GM19397 (cell line): Measurements from ENCODE around the gene SMYD3.

Source experiments
- ATAC-seq: cut with Tn5 transposase; IDR thresholded peaks from one replicate; pipeline ENCODE4 v1.9.1; 2021; ENCODE audit warnings: mild to moderate bottlenecking, moderate library complexity; ENCODE audit not compliant: unreplicated experiment

The SMYD3 gene

DNA sequence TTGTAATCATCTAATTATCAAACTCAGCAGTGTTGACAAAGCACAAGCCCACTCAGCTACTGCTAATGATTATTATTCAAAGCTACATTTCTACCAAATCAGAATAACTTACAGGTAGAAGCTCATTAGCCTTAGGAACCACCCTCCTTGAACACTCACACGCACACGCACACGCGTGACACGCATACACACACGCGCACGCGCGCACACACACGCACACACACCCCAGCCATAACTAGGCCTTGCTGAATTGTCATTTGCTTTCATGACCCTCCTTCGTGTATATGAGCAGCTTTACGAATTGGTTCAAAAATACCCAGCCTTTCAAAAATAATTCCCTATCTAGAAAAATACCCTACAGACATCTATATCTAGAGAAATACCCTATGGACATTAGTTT is 195.6 kb downstream of the SMYD3 start:
- ATAC-seq = no peak

DNA sequence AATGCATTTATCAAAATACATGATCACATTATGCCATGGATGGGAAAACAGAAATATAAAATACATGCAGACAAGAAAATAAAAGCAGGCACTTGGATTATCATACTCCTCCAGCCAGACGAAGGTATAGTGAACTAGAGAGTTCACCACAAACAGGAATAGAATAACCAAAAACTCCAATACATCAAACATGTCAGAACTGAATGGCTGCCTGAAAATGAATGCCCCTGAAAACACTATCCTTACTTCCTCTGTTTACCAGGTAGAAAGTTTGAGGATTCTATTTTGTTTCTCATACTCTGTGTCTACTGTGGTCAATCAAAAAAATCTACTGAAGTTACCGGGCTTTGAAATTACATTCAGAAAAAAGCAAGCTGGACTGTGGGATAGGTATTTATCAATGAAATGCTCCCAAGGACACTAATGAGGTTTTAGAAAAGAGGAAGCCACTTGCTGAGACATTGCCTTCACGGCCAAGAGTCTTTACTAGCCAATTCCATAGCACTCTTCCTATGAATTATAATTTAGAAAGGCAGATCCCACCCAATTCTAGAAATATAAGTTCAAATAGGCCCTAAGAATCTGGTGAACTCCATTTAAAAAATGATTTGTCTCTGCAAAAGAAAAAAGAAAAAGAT is 197.7 kb downstream of the SMYD3 start:
- ATAC-seq = no peak

DNA sequence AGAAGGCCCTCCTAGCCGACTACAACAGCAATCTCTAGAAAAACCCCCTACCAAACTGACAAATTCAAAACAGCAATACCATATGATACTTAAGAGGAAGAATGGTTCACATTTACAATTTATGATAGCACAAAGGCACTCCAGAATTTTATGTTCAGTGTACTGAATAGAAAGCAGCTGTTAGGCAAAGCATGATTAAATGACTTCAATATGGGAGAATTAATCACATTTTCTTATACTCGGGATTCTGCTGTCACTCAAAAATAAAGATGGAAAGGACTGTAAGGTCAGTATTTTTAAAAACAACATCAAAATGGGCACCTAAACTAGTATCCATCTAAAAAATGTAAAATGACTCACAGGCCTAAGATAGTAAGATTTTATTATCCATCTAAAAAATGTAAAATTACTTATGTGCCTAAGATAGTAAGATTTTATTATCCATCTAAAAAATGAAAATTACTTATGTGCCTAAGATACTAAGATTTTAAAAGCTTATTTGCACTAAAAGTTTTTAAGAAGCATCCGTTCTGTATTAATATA is 198.5 kb downstream of the SMYD3 start:
- ATAC-seq = no peak

DNA sequence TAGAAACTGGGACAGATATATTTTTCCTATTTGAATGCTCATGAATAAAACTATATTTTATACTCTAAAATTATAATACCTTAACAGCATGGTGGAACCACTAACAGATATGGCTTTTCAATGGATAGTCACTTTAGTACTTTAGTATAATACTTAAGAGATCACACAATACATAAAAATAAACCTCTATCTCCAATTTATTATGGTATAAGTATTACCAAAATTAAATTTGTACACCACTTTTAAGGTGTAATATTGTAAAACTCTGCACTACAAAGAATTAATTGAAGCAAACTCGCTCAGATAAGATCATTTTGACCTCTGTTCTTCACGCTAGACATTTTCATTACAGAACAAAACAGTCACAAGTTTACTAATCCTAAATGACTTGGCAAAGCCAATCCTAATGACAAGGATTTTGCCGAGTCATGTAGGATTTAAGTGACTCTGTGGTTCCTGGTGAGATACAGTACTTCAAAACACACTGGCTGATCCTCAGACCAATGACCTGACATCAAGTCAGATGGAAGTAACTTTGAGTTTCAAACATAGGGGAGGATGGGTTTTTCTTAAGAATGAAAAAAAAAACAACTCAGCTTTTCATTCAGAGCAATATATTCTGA is 200.6 kb downstream of the SMYD3 start:
- no peak for ATAC-seq

DNA sequence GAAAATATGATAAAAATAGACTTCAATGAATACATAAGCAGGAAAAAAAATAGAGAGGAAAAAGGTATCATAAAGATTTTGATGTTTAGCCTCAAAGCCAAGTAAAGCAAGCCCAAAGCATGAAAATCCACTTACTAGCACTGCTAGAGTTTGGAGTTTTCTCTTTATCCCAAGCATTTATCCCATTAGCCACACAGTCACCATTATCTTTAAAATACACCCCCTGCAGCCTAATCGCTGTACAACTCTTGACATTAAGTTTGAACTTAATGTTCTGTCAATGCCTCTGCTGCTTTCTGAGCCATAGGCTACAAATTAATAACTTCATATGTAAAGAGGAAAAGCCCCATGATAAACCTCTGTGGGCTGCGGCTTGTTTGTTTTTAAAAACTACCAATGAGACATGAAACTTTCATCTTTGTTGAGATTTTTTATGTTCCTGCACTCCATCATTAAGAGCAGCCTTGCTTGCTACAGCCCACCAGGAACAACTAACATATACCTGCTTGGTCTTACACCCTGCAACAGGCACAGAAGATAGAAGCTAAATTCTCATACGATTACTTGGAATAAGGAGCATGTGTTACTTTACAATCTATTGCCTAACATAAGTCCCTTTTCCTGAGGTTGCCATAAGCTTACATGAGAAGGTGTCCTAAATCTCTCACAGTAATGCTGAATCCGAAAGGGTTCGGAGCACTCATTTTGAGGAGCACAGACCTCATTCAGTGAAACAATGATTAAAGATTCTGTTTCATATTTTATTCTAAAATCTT is 202.4 kb downstream of the SMYD3 start:
- no peak for ATAC-seq

DNA sequence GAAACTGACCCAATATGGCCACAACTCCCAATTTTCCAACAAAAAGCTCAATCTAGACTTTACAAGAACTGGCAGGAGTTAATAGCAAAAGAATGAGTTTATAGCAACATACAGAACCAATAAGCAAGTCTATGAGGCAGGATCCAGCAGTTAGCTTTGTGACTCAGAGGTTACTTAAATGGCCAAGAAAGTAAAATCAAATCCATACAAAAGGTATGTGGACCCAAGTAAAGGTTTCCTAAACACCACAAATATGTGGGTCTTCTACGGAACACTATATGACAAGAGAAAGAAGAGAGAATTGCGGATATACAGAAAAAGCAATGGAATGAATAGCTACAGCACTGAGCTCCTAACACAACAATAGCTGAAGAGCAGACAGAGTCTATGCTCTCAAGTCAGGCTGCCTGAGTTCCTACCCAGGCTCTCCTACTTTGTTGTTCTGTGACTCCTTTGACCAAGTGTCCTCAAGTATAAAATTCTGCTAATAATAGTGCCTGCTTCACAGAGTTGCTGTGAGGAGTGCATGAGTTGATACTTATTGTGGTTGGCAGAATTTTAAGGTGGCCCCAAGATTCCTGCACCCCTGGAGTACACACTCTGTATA is 204.3 kb downstream of the SMYD3 start:
- ATAC-seq = no peak

DNA sequence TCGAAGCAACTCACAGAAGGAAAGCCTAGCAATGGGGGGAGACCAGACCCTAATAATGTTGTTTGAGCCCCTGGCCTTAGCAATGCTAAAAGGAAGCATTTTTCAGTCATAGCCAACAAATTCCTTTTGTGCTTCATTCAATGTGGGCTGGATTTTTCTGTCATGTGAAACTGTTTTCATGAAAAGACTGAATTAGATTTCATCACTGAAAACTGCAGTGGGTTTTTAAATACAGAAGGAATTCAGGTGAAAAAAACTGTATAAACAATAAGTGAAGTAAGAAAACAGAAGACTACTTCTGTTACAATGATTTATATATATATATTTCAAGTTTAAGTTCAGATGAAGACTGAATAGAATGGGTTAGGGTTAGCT is 204.8 kb downstream of the SMYD3 start:
- no peak for ATAC-seq

DNA sequence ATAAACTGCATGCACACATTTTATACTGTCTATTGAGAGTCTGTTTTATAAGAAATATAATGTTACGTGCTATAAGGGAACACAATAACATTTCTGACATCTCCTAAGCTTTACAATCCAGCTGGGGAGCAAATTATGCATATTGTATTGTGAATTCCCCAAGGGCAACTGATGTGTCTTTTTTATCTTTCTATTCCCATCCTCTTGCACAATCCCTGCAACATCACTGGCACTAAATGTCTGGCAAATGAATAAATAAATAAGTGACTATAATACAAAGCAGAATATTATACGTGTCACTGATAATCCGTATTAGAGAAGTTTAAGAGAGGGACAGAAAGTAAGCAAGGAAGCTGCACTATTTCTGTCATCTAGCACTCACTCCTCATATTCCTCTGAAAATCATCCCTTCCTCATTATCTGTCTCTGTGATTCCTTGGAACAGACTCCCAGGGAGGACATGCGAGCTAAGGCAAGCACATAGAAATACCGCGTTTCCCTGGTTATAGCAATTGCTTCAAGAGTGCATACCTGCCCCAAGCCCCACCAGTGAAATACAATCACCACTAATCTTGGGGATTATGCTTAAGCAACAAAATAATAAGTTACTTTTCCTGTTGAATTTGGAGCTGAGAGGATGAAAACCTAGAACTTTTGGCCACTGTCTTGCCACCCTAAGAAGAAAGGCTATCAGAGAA is 205.4 kb downstream of the SMYD3 start:
- no peak for ATAC-seq

DNA sequence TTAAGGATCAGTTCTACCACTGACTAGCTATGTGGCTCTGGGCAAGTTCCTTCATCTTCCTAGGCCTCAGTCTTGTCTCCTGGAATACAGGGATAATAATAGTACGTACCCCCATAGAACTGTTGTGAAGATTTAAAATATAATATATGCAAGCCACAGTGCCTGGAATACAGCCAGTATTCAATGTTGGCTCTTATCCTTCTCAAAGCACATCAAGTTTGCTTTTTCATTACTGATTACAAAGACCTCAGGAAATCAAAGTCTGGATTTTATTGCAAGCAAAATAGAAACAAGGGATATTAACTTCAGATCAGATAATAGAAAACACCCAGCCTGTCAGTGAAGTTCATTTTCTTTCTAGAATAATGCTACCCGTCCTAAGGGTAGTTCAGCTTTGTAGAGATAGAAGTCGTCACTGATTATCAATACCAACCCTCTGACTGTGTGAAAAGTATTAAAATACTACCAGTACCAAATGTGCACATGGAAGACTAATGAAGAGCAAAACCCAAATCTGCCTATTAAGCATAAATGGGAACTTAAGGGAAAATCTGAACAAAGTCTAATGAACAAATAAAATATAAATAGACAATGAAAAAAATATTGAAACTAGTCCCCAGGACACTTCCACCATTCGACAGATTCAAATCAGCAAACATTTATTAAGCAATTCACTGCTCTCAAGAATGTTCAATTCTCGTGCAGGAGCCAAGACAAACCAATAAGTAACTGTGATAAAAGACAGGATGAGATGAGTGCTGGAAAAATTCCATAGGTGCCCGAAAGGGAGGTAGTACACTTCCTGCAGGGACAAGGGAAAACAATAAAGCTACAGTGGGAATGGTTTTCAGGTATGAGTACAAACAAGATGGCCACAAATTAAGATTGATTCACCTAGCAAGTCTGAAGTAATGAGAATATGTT is 206.2 kb downstream of the SMYD3 start:
- no peak for ATAC-seq

DNA sequence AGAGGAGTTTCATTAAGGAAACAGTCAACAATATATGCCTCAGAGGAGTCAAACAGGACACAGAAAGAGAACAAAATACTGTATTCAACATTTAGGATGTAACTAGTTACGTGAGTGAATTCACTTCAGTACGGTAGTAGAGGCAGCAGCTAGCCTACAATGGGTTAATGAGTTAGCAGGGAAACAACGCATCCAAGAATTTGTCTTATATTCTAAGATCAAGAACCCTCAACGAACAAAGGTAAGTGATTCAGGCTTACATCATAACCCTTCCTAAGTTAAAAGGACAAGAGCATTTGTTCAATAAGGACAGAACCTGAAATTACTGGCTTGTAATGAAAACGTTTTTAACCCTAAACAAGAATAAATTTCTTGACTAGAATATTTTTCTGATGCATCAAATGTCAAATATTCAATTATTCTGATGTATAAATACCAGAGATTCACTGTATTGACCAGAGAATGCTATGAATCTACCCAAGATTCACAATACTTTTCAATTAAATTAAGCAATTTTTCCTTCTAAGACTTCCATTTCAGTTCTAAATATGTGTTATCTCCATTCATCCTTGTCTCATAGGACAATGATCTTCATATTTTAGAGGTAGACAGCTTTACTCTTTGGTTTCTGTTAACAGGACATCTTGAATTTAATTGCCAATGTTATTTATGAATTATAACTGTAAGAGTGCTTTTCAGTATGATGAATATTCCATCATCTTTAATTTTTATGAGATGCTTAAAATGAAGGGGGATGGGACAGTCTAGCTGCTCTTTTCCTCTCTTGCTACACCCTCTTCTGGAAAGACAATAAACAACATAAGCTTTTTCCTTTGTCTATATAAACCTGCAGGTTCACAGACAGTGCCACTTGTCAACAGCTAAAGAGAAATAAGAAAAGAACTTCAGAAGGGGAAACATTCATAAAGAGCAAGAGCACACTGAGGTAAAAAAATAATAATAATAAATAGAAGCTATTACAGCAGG is 209.5 kb downstream of the SMYD3 start:
- no peak for ATAC-seq

DNA sequence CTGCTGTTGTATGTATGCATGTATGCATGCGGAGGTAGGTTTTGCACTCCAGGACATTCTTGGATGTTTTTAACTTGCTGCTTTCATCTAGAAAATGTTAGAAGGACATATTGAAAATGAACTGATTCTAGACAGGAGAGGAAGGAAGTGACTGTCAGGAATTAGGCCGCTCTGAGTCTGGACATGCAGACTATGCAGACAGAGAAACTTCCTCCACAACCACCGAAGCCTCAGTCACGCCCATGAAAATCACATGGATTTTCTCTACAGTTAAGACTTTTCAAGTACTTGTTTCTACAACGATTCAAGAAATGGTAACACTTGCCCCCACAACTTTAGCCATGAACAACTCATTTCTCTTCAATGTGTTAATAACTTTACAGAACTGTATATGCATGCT is 211.1 kb downstream of the SMYD3 start:
- ATAC-seq = no peak

DNA sequence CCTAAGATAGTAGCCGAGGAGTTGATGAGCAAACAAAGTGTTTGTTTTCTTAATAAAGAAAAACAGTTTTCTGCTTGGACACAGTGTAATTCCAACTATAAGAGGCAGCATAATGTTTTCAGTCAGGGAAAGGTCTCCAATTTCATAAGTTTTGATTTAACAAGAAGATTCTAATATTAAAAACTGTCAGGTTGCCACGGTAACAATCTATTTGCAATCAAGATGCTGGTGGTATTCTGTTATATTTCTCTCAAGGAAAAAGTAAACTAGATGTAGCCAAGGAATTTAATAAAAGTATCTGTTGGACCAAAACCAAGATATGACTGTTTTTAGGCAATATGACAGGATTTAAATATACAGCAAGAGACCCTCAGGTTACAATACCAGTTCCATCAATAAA is 211.7 kb downstream of the SMYD3 start:
- ATAC-seq = no peak

DNA sequence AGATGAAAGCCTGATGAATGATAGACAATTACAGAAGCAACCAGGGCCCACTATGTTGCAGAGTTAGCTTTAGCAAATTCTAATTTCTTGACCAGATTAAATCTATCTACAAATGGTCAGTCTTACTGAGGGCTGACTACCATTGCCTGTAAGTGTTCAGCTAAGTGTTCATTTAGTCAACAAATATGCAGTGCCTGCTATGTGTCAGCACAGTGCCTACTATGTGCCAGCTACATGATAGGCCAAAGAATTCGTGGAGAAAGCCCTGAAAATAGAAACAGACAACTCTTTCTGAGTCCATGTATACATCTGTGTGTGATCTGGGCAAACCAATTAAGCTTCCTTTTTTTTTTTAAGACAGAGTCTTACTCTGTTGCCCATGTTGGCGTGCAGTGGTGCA is 212.8 kb downstream of the SMYD3 start:
- no peak for ATAC-seq

DNA sequence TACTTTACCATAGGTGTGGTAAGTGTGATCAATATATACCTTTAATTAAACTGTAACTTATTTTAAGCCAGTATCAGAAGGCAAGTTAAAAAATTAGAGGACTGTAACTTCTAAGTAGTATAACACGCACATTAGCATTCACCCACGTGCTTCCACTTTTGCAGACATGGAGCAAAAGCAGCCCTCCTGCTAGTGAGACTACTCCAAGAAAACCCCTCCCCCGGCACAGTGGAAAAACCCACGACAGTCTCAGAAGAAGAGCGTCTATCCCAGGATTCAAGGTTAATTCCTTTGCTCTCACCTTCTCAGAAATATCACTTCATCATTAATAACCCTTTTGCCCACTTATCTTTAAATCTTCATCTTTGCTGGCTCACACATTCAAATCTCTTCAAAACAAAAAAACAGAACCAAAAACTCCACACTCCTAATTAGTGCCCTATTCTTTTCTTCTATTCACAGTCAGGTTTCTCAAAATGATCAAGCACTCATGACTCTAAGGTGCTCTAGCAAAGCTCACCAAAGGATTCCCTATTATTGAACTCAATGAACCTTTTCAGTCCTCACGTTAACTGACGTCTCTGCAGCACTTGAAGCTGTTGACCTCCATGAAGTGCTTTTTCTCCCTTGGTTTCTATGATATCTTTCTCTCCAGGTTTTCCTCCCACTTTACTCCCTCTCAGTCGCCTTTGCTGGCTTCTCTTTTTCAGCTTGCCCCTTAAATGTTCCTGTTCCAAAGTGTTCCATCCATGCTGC is 213.5 kb downstream of the SMYD3 start:
- no peak for ATAC-seq

DNA sequence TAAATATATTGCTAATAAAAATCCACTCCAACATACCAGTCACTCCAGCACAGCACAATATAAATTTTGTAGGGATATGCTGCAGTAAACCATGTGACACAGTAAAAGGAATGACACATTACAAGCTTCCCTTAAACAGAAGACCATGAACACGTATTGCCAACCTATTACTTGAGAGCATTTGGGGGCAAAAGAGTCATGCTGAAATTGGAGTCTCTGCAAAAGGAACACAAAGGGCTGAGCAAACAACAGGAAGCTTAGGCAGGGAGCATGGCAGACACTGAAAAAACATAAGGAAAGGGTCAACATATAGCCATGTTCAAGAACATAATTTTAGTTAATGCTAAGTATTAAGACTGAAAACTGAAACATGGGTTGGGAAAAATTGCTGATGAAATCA is 214.5 kb downstream of the SMYD3 start:
- ATAC-seq = no peak

DNA sequence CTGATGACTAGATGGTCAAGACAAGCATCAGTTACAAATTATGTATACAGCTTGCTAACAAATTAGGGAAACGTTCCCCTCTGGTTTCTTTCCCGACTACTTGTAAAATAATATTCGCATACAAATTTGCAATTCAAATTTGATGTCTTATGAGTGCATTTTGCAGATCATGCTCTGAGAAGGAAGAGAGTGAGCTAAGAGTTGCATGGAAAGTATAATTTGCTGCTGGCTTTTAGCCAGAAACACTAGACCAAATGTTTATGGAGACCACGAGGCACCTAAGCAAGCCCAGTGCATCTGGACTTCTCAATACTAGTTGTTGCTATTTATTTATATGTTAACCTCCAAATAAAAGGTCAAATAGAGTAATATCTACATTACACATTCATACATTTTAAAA is 216.0 kb downstream of the SMYD3 start:
- ATAC-seq = no peak

DNA sequence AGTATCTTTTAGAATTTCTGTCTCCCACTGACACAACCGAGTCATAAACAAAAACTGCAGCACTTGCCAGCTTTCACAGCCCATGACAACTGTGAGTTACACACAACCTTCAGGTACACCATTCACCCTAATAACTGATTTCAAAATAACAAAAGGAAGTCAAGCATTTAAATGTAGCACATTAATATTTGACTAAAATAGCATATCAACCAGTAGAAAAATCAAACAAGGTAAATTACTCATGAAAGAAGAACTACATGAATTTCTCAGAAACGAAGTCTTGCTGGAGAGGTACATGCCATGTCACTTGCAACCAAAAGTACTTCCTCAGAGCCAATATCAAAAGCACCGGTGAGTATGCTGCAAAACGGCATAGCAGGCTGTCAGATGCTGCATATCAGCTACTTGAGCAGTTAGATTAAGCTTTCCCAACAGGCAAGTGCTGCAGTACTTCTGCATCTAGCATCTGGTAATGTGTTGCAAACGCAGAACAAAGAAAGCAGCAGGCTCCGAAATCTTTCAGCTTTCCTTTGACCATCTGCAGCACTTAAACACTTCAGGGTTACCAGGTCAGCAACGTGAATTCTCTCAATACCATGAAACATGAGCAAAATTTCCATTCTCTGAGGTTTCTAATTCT is 223.2 kb downstream of the SMYD3 start:
- no peak for ATAC-seq

DNA sequence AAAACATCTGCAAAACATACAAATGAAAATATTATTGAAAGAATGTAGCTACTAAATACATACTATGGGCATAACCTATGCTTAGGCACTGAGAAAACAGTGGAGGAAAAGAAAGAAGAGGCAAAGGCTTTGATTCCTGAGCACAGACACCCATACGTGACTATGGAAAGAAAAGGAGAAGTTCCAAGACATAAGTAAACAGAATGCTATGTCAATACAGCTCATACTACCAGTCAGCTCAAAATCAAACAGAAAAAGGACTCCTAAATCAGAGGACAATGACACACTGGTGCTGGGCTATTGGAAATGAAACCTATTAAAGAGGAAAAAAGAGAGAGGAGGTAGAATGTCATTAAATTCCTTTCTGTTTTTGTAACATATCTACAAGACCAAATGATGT is 225.4 kb downstream of the SMYD3 start:
- ATAC-seq = no peak
